GM23248 (cell line): ENCODE results near the gene AGPAT3. TPM values are rescaled to one million over a fixed set of nuclear protein-coding genes. Genes with fewer than 3 reads are reported as not detected.

Source experiments
- DNase-seq: peaks from one replicate; pipeline ENCODE4 v3.0.0-alpha.2; 2015
- H2AFZ ChIP-seq: fragments of 200-600 bp; sonication (generic); 2 replicates; pipeline ENCODE4 v1.6.1; 2016; ENCODE audit warnings: antibody characterized with exemption
- H3F3A ChIP-seq: fragments of 200-600 bp; sonication (generic); 2 replicates; pipeline ENCODE4 v1.6.1; 2016; ENCODE audit warnings: mild to moderate bottlenecking, antibody characterized with exemption, mixed run types; ENCODE audit not compliant: insufficient read depth
- H3K27ac ChIP-seq: fragments of 200-600 bp; sonication (generic); 2 replicates; pipeline ENCODE4 v1.5.1; 2016; ENCODE audit warnings: mild to moderate bottlenecking
- H3K27me3 ChIP-seq: fragments of 200-600 bp; sonication (generic); replicated peaks from 2 replicates; pipeline ENCODE4 v1.6.1; 2016; ENCODE audit warnings: mild to moderate bottlenecking; ENCODE audit not compliant: insufficient read depth
- H3K36me3 ChIP-seq: fragments of 200-600 bp; sonication (generic); 2 replicates; pipeline ENCODE4 v1.6.1; 2016; ENCODE audit warnings: low read depth, mild to moderate bottlenecking
- H3K4me1 ChIP-seq: fragments of 200-600 bp; sonication (generic); 2 replicates; pipeline ENCODE4 v1.6.1; 2016; ENCODE audit warnings: mild to moderate bottlenecking; ENCODE audit not compliant: insufficient read depth
- H3K4me2 ChIP-seq: fragments of 200-600 bp; sonication (generic); one replicate; pipeline ENCODE4 v1.6.1; 2016; ENCODE audit warnings: mild to moderate bottlenecking; ENCODE audit not compliant: unreplicated experiment
- H3K4me3 ChIP-seq: fragments of 200-600 bp; sonication (generic); 2 replicates; pipeline ENCODE4 v1.5.1; 2016; ENCODE audit warnings: mild to moderate bottlenecking
- H3K79me2 ChIP-seq: fragments of 200-600 bp; sonication (generic); 2 replicates; pipeline ENCODE4 v1.6.1; 2016; ENCODE audit warnings: mild to moderate bottlenecking; ENCODE audit not compliant: insufficient read depth
- H3K9ac ChIP-seq: fragments of 200-600 bp; sonication (generic); 2 replicates; pipeline ENCODE4 v1.6.1; 2016; ENCODE audit warnings: mild to moderate bottlenecking
- H3K9me2 ChIP-seq: fragments of 200-600 bp; sonication (generic); 2 replicates; pipeline ENCODE4 v1.6.1; 2016; ENCODE audit warnings: mixed run types, mild to moderate bottlenecking, moderate library complexity; ENCODE audit not compliant: insufficient read depth
- H3K9me3 ChIP-seq: fragments of 200-600 bp; sonication (generic); one replicate; pipeline ENCODE4 v1.6.1; 2017; ENCODE audit warnings: low read depth
- H4K20me1 ChIP-seq: fragments of 200-600 bp; sonication (generic); 2 replicates; pipeline ENCODE4 v1.6.0; 2016; ENCODE audit not compliant: insufficient read depth
- EZH2 ChIP-seq: fragments of 200-600 bp; sonication (generic); IDR thresholded peaks from 2 replicates; pipeline ENCODE4 v1.6.1; 2018; ENCODE audit warnings: antibody characterized with exemption, mild to moderate bottlenecking; ENCODE audit not compliant: insufficient read depth, poor library complexity, severe bottlenecking
- EZH2phosphoT487 ChIP-seq: fragments of 200-600 bp; sonication (generic); IDR thresholded peaks from 2 replicates; pipeline ENCODE4 v1.6.1; 2018; ENCODE audit warnings: antibody characterized with exemption, moderate library complexity, mild to moderate bottlenecking, low read depth; ENCODE audit not compliant: insufficient read depth
- WGBS, 2 experiments: methylation state at CpG; one replicate each; pipeline ENCODE4 v1.1.6; 2015 to 2017; ENCODE audit warnings: low lambda C conversion rate in 2 of 2, low coverage in 1 of 2; ENCODE audit errors: missing lambda C conversion rate in 2 of 2; 5-methylcytosine and 5-hydroxymethylcytosine counted together
- in situ Hi-C: fragments of 300-500 bp; cut with MboI; formaldehyde crosslinking; loops from 2 replicates; pipeline ENCODE4 v1.15.0; 2020
- polyA plus RNA-seq: library from polyadenylated mRNA; unstranded; fragments of >200 nt; fragmentation: Nextera tagmentation; extraction: Ambion mirVana; gene quantifications from 2 replicates; pipeline ENCODE4 v1.2.1, GENCODE V29; 2016
- total RNA-seq: library from RNA; depleted of rRNA; stranded (reverse); fragments of >200 nt; shearing (Covaris generic); gene quantifications from 2 replicates; pipeline ENCODE4 v1.2.3, GENCODE V29; 2014

The AGPAT3 gene
- total and polyA plus RNA-seq, 2 experiments from 2014 or later = 12.3 to 29.3 TPM

- H3K4me1 ChIP-seq = no peaks in the 10 kb centered on the region
- 84 to 86% methylated on average over 23 of the region's 23 CpGs for WGBS, 2 experiments
- no peak overlapping the region for H3K27ac ChIP-seq
- H3K9ac ChIP-seq = no peak overlapping the region
- no peak overlapping the region for H3K4me3 ChIP-seq
- no peaks in the 10 kb centered on the region for H3K36me3 ChIP-seq
- H3K79me2 ChIP-seq = no peaks in the 10 kb centered on the region
- H3K4me2 ChIP-seq = no peak overlapping the region
- peaks cover 7% of the 10 kb centered on the region; the same call in 1 of the 2 replicates for H3F3A ChIP-seq
- TF ChIP-seq EZH2phosphoT487 = no peak
- no peak overlapping the region for H2AFZ ChIP-seq
- H3K9me2 ChIP-seq = no peaks in the 10 kb centered on the region
- no peak for DNase-seq
- in situ Hi-C loops = no loop called here
- no peaks in the 10 kb centered on the region for H3K27me3 ChIP-seq
- no peaks in the 10 kb centered on the region for H4K20me1 ChIP-seq
- H3K9me3 ChIP-seq = no peaks in the 10 kb centered on the region
These were observed 123.6 kb downstream of the AGPAT3 start for GRCh38 chr21:43988506-43989230.

GRCh38 chr21:43989401-43989800, 124.4 kb downstream of the AGPAT3 start:
- Histone ChIP-seq H3K4me2 (no peak overlapping the region), H3K36me3 (no peaks in the 10 kb centered on the region), H3K4me3 (no peak overlapping the region), H4K20me1 (no peaks in the 10 kb centered on the region), H3K27ac (no peak overlapping the region), H3K4me1 (no peaks in the 10 kb centered on the region), H3K9me2 (no peaks in the 10 kb centered on the region), H3F3A (peaks cover 7% of the 10 kb centered on the region; the same call in 1 of the 2 replicates), H2AFZ (no peak overlapping the region), H3K27me3 (no peaks in the 10 kb centered on the region), H3K79me2 (no peaks in the 10 kb centered on the region), H3K9ac (no peak overlapping the region), H3K9me3 (no peaks in the 10 kb centered on the region)
- TF ChIP-seq EZH2phosphoT487 (no peak), EZH2 (no peak)
- DNase-seq = no peak
- WGBS, 2 experiments = 70 to 83% methylated on average over 2 to 5 of the region's 7 CpGs
- in situ Hi-C loops = no loop called here

GRCh38 chr21:43991447-43991991, 126.5 kb downstream of the AGPAT3 start:
- H3K27me3 ChIP-seq = no peaks in the 10 kb centered on the region
- no peaks in the 10 kb centered on the region for H4K20me1 ChIP-seq
- DNase-seq = no peak
- no peaks in the 10 kb centered on the region for H3K36me3 ChIP-seq
- no peaks in the 10 kb centered on the region for H3K4me1 ChIP-seq
- peaks cover 3% of the 10 kb centered on the region; the same call in 1 of the 2 replicates for H3F3A ChIP-seq
- no peak overlapping the region for H2AFZ ChIP-seq
- no peaks in the 10 kb centered on the region for H3K9me3 ChIP-seq
- H3K9ac ChIP-seq = no peak overlapping the region
- no peak overlapping the region for H3K4me2 ChIP-seq
- in situ Hi-C loops = no loop called here
- no peaks in the 10 kb centered on the region for H3K79me2 ChIP-seq
- H3K4me3 ChIP-seq = no peak overlapping the region
- TF ChIP-seq EZH2 (no peak), EZH2phosphoT487 (no peak)
- H3K9me2 ChIP-seq = no peaks in the 10 kb centered on the region
- 88 to 90% methylated on average over 27 to 33 of the region's 33 CpGs for WGBS, 2 experiments
- no peak overlapping the region for H3K27ac ChIP-seq

- Histone ChIP-seq H3K9me3 (no peaks in the 10 kb centered on the region), H3K4me3 (no peak overlapping the region), H3K9ac (no peak overlapping the region), H3K27ac (no peak overlapping the region), H3F3A (no peaks in the 10 kb centered on the region), H3K36me3 (no peaks in the 10 kb centered on the region), H3K27me3 (no peaks in the 10 kb centered on the region), H4K20me1 (no peaks in the 10 kb centered on the region), H2AFZ (no peak overlapping the region), H3K4me2 (no peak overlapping the region), H3K79me2 (no peaks in the 10 kb centered on the region), H3K9me2 (no peaks in the 10 kb centered on the region), H3K4me1 (no peaks in the 10 kb centered on the region)
- WGBS, 2 experiments = 82 to 84% methylated on average over 11 of the region's 11 CpGs
- in situ Hi-C loops = no loop called here
- TF ChIP-seq EZH2phosphoT487 (no peak), EZH2 (no peak)
- DNase-seq = no peak
These were observed 127.1 kb downstream of the AGPAT3 start for GRCh38 chr21:43992121-43992520.
